Naive thymus-derived CD4-positive, alpha-beta T cell (primary cell): Measurements from ENCODE around the gene RAD51B. TPM values are rescaled to one million over a fixed set of nuclear protein-coding genes. Genes with fewer than 3 reads are reported as not detected.

Experiments used
- ATAC-seq: fragments of 150-1000 bp; cut with Tn5 transposase; 2 replicates; pipeline ENCODE4 v1.10.0; 2021; ENCODE audit warnings: mild to moderate bottlenecking, moderate library complexity
- CTCF ChIA-PET: fragments of 350-600 bp; sonication (Branson Sonifier 250); formaldehyde crosslinking; loops from one replicate; lab custom pipeline; 2021; ENCODE audit warnings: antibody characterized with exemption; lab: Charles Lee
- POLR2A ChIA-PET: fragments of 350-600 bp; sonication (Branson Sonifier 250); formaldehyde crosslinking; loops from one replicate; lab custom pipeline; 2021; ENCODE audit warnings: antibody characterized with exemption, inconsistent platforms; lab: Charles Lee
- DNase-seq, 9 donors: peaks; one replicate each; pipeline versions ENCODE4 v3.0.0 to v3.0.0-alpha.2; 2020 to 2022; ENCODE audit warnings: mixed read lengths in 1 of 9
- H3K27ac ChIP-seq: one replicate; pipeline ENCODE4 v1.7.0; 2013; ENCODE audit warnings: mild to moderate bottlenecking, low read depth, low read length, moderate library complexity
- H3K27me3 ChIP-seq, 2 donors: one replicate each; pipeline ENCODE4 v1.7.0; 2013; ENCODE audit warnings: low read length in 2 of 2, mild to moderate bottlenecking in 2 of 2, moderate library complexity in 2 of 2; ENCODE audit not compliant: control insufficient read depth in 2 of 2, insufficient read depth in 2 of 2
- H3K36me3 ChIP-seq, 3 experiments: 1 replicate in 2 of 3; 2 replicates in 1 of 3; pipeline ENCODE4 v1.7.0; 2013; ENCODE audit warnings: low read length in 3 of 3, mild to moderate bottlenecking in 3 of 3, moderate library complexity in 1 of 3; ENCODE audit not compliant: insufficient read depth in 3 of 3, control insufficient read depth in 2 of 3
- H3K4me1 ChIP-seq, 2 donors: one replicate each; pipeline ENCODE4 v1.7.0; 2013; ENCODE audit warnings: low read length in 2 of 2, mild to moderate bottlenecking in 2 of 2, moderate library complexity in 1 of 2; ENCODE audit not compliant: control insufficient read depth in 2 of 2, insufficient read depth in 2 of 2
- H3K4me3 ChIP-seq: 2 replicates; pipeline ENCODE4 v1.7.0; 2013; ENCODE audit warnings: mild to moderate bottlenecking, low read length
- H3K9me3 ChIP-seq, 3 experiments: 1 replicate in 2 of 3; 2 replicates in 1 of 3; pipeline ENCODE4 v1.7.0; 2013; ENCODE audit warnings: low read length in 3 of 3; ENCODE audit not compliant: control insufficient read depth in 2 of 3
- H3K27ac Mint-ChIP-seq, 9 donors: one replicate each; pipeline ENCODE4 v1.8.0; 2020 to 2022; ENCODE audit warnings: mixed read lengths in 9 of 9, mild to moderate bottlenecking in 8 of 9, moderate library complexity in 5 of 9, inconsistent platforms in 2 of 9
- H3K27me3 Mint-ChIP-seq, 5 donors: one replicate each; pipeline ENCODE4 v1.8.0; 2021 to 2022; ENCODE audit warnings: mixed read lengths in 5 of 5, mild to moderate bottlenecking in 1 of 5
- H3K36me3 Mint-ChIP-seq, 5 donors: one replicate each; pipeline ENCODE4 v1.8.0; 2020 to 2022; ENCODE audit warnings: mixed read lengths in 5 of 5, mild to moderate bottlenecking in 3 of 5, inconsistent platforms in 1 of 5
- H3K4me1 Mint-ChIP-seq, 7 donors: one replicate each; pipeline ENCODE4 v1.8.0; 2020 to 2022; ENCODE audit warnings: mixed read lengths in 7 of 7, mild to moderate bottlenecking in 3 of 7, inconsistent platforms in 1 of 7
- H3K4me3 Mint-ChIP-seq, 10 donors: one replicate each; pipeline ENCODE4 v1.8.0; 2020 to 2022; ENCODE audit warnings: mild to moderate bottlenecking in 10 of 10, mixed read lengths in 10 of 10, moderate library complexity in 6 of 10, inconsistent platforms in 2 of 10
- H3K9me3 Mint-ChIP-seq, 11 donors: one replicate each; pipeline ENCODE4 v1.8.0; 2020 to 2022; ENCODE audit warnings: mixed read lengths in 11 of 11, mild to moderate bottlenecking in 4 of 11, inconsistent platforms in 1 of 11, moderate library complexity in 1 of 11
- intact Hi-C, 2 donors: fragments of 100-400 bp; cut with micrococcal nuclease; formaldehyde crosslinking; loops; one replicate each; pipeline ENCODE4 v1.15.1; 2023
- polyA plus RNA-seq, 2 donors: library from polyadenylated mRNA; unstranded; fragments of 300-500 nt; fragmentation: Illumina TruSeq; gene quantifications; one replicate each; pipeline ENCODE4 v1.2.3, GENCODE V29; 2021
- total RNA-seq, 6 experiments: library from RNA in 5 of 6; stranded (reverse) in 5 of 6; gene quantifications; 1 replicate in 5 of 6; 2 replicates in 1 of 6; pipeline ENCODE4 v1.2.3 and lab custom pipeline; 2021 to 2026

RAD51B gene
- total and polyA plus RNA-seq, 7 experiments from 2014 or later: 15.0 to 42.2 (median 28.8) TPM

GRCh38 chr14:68633131-68633991, 813.8 kb downstream of the RAD51B start:
- peaks cover 0 to 18% of the 10 kb centered on the region in 2 donors for H3K4me1 ChIP-seq
- H3K4me3 ChIP-seq: no peak overlapping the region
- Mint-ChIP-seq H3K27me3 (peaks cover 0 to 19% (median 0%) of the 10 kb centered on the region in 5 donors), H3K4me3 (no peak overlapping the region), H3K9me3 (no peaks in the 10 kb centered on the region), H3K27ac (peak overlapping the region in 1 of 9 donors; percentile 41), H3K4me1 (peaks cover 0 to 13% (median 9%) of the 10 kb centered on the region in 7 donors), H3K36me3 (no peaks in the 10 kb centered on the region)
- POLR2A ChIA-PET: no interaction called here
- CTCF ChIA-PET: interaction anchor here (1.2 kb wide), 1 partner anchor 258 kb away, joined by 3 read pairs; no protein-coding TSS in a partner anchor
- intact Hi-C loops: no loop called here
- DNase-seq (no peak), ATAC-seq (no peak)
- H3K27me3 ChIP-seq: no peaks in the 10 kb centered on the region
- no peaks in the 10 kb centered on the region for H3K36me3 ChIP-seq
- no peaks in the 10 kb centered on the region for H3K9me3 ChIP-seq
- no peak overlapping the region for H3K27ac ChIP-seq

- H3K4me1 Mint-ChIP-seq: peaks cover 0 to 5% (median under 1%) of the 10 kb centered on the region in 7 donors
- intact Hi-C loops: no loop called here
- POLR2A ChIA-PET: no interaction called here
- no peak overlapping the region for H3K27ac Mint-ChIP-seq
- no peak overlapping the region for H3K27ac ChIP-seq
- DNase-seq (no peak), ATAC-seq (no peak)
- no peaks in the 10 kb centered on the region for H3K36me3 ChIP-seq
- H3K27me3 Mint-ChIP-seq: peaks cover 0 to 9% (median 0%) of the 10 kb centered on the region in 5 donors
- no peak overlapping the region for H3K4me3 ChIP-seq
- no peaks in the 10 kb centered on the region for H3K36me3 Mint-ChIP-seq
- CTCF ChIA-PET: no interaction called here
- no peaks in the 10 kb centered on the region for H3K9me3 Mint-ChIP-seq
- H3K4me3 Mint-ChIP-seq: no peak overlapping the region
- H3K4me1 ChIP-seq: peaks cover 0 to 22% of the 10 kb centered on the region in 2 donors
- H3K27me3 ChIP-seq: no peaks in the 10 kb centered on the region
- H3K9me3 ChIP-seq: no peaks in the 10 kb centered on the region
Measured at GRCh38 chr14:68634332-68634731, 814.8 kb downstream of the RAD51B start.

DNA sequence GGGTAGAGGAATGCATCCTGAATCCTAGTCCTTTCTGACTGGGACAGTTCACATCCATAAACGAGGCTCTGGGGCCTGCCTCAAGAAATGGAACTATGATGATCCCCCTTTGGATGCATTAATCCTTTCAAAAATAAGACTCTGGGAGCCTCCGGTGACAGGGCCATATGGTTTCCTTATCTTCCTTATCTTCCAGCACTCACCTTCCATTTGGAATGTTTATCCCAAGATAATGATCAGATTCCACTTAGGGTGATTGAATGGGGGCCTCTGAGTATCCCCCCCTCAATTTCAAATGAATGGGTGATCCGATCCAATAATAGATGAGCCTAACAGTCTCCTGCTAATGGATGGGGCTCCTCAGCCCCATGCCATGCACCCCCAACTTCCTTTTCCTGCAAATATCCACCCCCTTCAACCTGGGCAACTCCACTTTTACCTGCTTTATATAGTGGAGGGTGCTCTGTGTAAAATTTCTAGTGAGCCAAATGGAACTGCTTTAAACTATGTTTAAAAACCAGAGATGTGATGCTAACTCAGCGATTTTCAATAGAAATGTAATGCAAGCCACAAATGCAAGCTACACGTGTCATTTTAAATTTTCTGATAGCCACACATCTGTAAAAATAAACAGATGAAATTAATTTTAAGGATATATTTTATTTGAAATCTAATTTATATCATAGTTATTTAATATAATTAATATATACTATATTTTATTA, 815.5 kb downstream of the RAD51B start:
- no peaks in the 10 kb centered on the region for H3K36me3 ChIP-seq
- no peaks in the 10 kb centered on the region for H3K9me3 Mint-ChIP-seq
- ChIA-PET CTCF (no interaction called here), POLR2A (interaction anchor here (1.4 kb wide), 1 partner anchor 14 kb away, joined by 4 read pairs; no protein-coding TSS in a partner anchor)
- peaks cover 0 to 22% of the 10 kb centered on the region in 2 donors for H3K4me1 ChIP-seq
- no peak overlapping the region for H3K4me3 ChIP-seq
- H3K27ac ChIP-seq: no peak overlapping the region
- ATAC-seq (no peak), DNase-seq (no peak)
- H3K4me3 Mint-ChIP-seq: no peak overlapping the region
- peaks cover 0 to 6% (median 0%) of the 10 kb centered on the region in 5 donors for H3K27me3 Mint-ChIP-seq
- intact Hi-C loops: no loop called here
- H3K36me3 Mint-ChIP-seq: no peaks in the 10 kb centered on the region
- H3K27ac Mint-ChIP-seq: peak overlapping the region in 1 of 9 donors; percentile 21
- H3K9me3 ChIP-seq: no peaks in the 10 kb centered on the region
- H3K27me3 ChIP-seq: no peaks in the 10 kb centered on the region
- H3K4me1 Mint-ChIP-seq: peaks cover 0 to 4% (median 0%) of the 10 kb centered on the region in 7 donors

DNA sequence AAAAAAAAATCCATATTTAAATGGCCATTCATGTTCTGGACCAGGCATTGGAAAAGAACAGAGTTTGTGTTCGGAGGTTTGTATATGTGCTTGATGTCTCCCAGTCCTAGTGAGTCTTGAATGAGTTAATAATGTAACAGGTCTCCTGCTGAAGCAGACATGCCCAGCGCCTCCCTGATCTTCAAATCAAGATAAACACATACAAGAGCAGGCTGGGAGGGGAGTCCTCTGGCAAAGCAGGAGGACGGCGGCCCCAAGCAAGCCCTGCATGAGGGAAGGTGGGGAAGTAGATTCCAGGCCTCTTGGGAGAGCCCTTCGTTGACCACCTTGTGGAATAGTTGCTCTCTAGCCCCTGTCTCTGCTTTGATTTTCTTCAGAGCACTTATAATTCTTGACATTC, 817.0 kb downstream of the RAD51B start:
- ATAC-seq (no peak), DNase-seq (no peak)
- Histone ChIP-seq H3K4me1 (peaks cover 0 to 22% of the 10 kb centered on the region in 2 donors), H3K27ac (no peak overlapping the region), H3K4me3 (no peak overlapping the region), H3K9me3 (no peaks in the 10 kb centered on the region), H3K27me3 (no peaks in the 10 kb centered on the region), H3K36me3 (no peaks in the 10 kb centered on the region)
- Mint-ChIP-seq H3K4me1 (peaks cover 0 to 4% (median 0%) of the 10 kb centered on the region in 7 donors), H3K4me3 (no peak overlapping the region), H3K9me3 (peaks cover 3 to 14% (median 9%) of the 10 kb centered on the region in 11 donors), H3K27ac (peak overlapping the region in 1 of 9 donors; percentile 22), H3K36me3 (peaks cover 5 to 10% (median 7%) of the 10 kb centered on the region in 5 donors), H3K27me3 (peaks cover 0 to 3% (median 0%) of the 10 kb centered on the region in 5 donors)
- CTCF ChIA-PET: interaction anchor here (0.6 kb wide), 1 partner anchor 152 kb away, joined by 3 read pairs; no protein-coding TSS in a partner anchor
- POLR2A ChIA-PET: interaction anchor here (0.6 kb wide), 1 partner anchor 121 kb away, joined by 4 read pairs; no protein-coding TSS in a partner anchor
- intact Hi-C loops: no loop called here

- DNase-seq (peak in 4 of 9 donors; percentile 17 to 36 (median 26)), ATAC-seq (peak; percentile 45)
- H3K9me3 ChIP-seq: no peaks in the 10 kb centered on the region
- H3K4me3 ChIP-seq: no peak overlapping the region
- H3K27me3 ChIP-seq: no peaks in the 10 kb centered on the region
- Mint-ChIP-seq H3K4me1 (peaks cover 0 to 4% (median 0%) of the 10 kb centered on the region in 7 donors), H3K4me3 (no peak overlapping the region), H3K9me3 (peaks cover 3 to 22% (median 9%) of the 10 kb centered on the region in 11 donors), H3K27me3 (peaks cover 0 to 3% (median 0%) of the 10 kb centered on the region in 5 donors), H3K36me3 (peaks cover 5 to 10% (median 7%) of the 10 kb centered on the region in 5 donors), H3K27ac (peak overlapping the region in 1 of 9 donors; percentile 22)
- H3K4me1 ChIP-seq: peaks cover 0 to 22% of the 10 kb centered on the region in 2 donors
- H3K36me3 ChIP-seq: no peaks in the 10 kb centered on the region
- intact Hi-C loops: no loop called here
- H3K27ac ChIP-seq: no peak overlapping the region
- ChIA-PET CTCF (interaction anchor here (0.6 to 0.8 kb wide), 2 partner anchors 74 to 153 kb away, joined by 3 to 4 read pairs; no protein-coding TSS in a partner anchor), POLR2A (interaction anchor here (0.6 to 1.9 kb wide), 9 partner anchors 8 to 192 kb away, joined by 3 to 8 read pairs (median 4); no protein-coding TSS in a partner anchor)
Measured at GRCh38 chr14:68637106-68638021, 817.8 kb downstream of the RAD51B start.
